Endometrial microvascular endothelial cells (primary cell): ENCODE data around the gene TBC1D24. TPM values are rescaled to one million over a fixed set of nuclear protein-coding genes. Genes with fewer than 3 reads are reported as not detected.
"Not testable (repeated sequence)": the region's sequence is repeated elsewhere in the genome, so short reads cannot be mapped to it uniquely, and the experiment has no call there.

Experiments used
- in situ Hi-C: cut with HindIII; loops from 2 replicates; pipeline ENCODE4 v1.10.0; 2017; ENCODE audit warnings: low sequenced_read_pairs, low pct_unique_long_range_greater_than_20kb; ENCODE audit errors: inconsistent ontology term
- total RNA-seq: library from RNA; depleted of rRNA; stranded (reverse); fragments of >200 nt; gene quantifications from one replicate; pipeline ENCODE4 v1.2.3, GENCODE V29; 2015; ENCODE audit errors: inconsistent ontology term

Gene TBC1D24
- total RNA-seq, 1 donor from 2014 or later: 15.1 TPM

DNA sequence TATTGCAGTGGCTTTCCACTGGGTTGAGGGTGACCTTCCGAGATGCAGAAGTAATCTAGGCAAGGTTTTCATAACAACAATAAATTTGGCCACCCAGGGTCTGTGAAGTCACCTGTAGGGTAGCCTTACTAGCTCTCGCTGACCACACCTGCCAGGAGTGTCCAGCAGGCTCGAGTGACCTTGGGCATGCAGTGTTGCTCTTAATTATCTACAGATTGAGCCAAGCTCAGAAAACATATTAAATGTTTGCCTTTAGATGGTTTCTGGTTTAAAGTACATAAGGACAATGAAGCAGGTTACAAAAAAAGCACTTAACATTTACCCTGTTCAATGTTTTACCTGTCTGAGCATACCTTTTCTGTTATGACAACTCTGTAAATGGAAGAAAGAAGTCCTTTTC is 1.8 kb downstream of the TBC1D24 start:
- in situ Hi-C loops: no loop called here

DNA sequence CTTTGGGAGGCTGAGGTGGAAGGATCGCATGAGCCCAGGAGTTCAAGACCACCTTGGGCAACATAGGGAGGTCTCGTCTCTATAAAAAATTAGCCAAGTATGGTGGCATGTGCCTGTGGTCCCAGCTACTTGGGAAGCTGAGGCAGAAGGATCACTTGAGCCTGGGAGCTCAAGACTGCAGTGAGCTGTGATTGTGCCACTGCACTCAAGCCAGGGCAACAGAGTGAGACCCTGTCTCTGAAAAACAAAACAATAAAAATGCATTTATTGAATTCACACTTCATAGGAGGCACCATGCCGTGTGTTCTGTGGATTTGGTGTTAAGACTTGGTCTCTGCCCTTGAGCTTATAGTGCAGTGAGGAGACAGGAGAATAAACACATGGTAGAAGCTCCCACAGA is 2.4 kb downstream of the TBC1D24 start:
- in situ Hi-C loops: no loop called here

DNA sequence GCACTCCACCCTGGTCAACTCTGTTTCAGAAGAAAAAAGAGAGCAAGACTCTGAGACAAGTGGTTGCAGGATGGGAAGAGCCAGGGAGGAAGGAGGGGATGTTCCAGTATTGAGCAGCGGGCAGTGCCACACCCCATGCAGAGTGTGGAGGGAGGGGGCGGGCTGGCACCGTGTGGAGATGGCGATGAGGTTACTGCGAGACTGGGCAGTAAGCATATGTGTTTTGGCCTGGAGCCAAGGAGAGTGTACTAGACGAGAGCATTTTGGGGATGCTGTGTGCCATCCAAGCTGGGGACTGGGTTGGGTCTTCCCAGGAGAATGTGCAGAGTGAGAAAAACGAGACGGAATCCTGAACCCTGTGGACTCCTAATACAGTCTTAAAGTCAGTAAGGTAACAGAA is 3.4 kb downstream of the TBC1D24 start:
- in situ Hi-C loops: no loop called here

DNA sequence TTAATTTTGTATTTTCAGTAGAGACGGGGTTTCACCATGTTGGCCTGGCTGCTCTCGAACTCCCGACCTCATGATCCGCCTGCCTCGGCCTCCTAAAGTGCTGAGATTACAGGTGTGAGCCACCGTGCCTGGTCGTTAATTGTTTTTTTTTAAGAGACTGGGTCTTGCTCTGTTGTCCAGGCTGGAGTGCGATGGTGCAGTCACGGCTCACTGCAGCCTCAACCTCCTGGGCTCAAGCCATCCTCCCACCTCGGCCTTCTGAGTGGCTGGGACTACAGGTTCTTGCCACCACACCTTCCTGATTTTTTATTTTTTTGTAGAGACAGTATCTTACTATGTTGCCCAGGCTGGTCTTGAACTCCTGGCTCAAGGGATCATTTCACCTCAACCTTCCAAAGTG is 5.1 kb downstream of the TBC1D24 start:
- in situ Hi-C loops: not testable (repeated sequence)

DNA sequence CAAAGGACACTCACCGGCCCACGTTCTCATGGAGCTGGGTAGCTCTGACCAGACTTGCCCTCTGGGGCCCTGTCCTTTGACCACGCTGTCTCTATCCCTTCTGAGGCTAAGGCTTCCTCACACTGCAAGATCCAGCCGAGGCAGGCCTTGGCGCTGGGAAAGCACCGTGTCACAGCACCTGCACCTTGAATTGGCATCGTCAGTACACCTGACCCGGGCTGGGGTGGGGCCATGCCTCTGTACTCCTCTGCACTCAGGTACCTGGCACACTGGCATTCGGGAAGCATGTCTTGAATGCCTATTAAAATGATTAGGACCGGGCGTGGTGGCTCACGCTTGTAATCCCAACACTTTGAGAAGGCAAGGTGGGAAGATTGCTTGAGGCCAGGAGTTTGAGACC is 6.0 kb downstream of the TBC1D24 start:
- in situ Hi-C loops: no loop called here

DNA sequence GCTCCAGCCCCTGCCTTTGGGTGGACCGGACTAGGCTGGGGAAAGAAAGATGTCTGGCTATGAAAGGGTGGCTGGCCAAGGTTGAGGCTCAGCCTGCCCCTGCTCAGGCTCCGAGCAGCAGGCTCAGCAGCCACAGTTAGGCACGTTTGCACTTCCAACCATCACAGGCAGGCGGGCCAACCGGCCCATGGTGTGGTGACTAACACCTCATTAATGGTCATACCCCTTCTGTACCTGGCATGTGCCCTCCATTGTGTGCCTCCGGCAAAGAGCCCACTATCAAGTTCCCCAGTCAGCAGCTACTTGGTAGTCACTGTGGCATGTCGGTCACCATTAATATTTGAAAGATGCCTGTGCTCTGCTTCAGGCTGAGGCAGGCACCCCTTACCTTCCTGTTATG is 6.7 kb downstream of the TBC1D24 start:
- in situ Hi-C loops: no loop called here

DNA sequence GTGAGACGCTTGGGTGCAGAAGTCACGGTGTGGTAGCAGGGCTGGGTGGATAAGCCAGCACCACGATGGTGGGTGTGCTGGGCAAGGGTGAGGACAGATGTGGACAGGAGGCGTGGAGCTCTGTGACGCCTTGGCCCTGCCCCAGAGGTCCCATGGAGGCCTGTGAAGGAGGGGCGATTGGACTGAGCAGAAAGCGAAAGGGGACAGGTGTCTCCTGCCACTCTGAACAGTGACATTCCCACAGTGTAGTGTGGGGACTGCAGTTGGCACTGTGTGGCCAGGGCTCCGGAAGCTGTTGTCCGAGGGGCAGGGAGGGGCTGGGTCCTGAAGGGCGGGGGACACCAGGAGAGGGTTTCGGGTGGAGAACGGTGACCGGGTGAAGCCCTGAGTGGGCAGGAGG is 7.3 kb downstream of the TBC1D24 start:
- in situ Hi-C loops: no loop called here

DNA sequence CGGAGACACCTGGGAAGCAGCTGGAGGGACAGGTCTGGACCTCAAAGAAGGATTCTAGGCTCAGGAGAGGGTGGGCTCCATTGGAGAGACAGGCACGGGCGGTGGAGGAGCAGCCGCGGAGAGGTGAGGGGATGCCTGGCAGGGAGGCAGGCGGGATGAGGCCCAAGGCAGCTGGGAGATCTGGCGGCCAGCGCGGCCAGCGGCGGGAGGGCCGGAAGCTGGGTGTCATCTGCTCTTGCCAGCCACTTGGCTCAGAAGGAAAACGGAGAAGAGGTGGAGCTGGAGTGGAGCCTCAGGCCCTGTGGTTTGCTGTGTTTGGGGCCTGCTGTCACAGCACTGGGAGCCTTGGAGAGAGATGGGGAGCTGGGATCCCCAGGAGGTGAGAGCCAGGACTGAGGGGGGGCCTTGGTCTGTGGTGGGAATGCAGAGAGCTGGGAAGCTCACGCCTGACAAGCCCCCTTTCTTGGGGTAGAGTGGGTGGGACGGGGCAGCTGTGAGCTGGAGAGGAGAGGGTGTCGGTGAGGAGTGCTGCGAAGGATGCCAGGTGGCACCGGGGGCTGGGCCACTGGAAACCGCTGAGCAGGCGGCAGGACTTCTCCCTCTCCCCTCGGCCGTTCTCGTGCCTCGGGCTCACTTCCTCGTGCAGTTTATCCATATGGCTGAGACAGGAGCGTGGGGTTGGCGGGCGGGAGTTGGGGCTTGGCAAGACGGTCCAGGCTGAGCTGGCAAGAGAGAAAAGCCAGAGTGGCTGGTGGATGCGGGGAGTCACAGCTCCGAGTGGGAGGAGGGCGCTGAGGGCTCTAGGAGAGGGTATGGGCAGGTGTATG is 8.0 kb downstream of the TBC1D24 start:
- in situ Hi-C loops: no loop called here

DNA sequence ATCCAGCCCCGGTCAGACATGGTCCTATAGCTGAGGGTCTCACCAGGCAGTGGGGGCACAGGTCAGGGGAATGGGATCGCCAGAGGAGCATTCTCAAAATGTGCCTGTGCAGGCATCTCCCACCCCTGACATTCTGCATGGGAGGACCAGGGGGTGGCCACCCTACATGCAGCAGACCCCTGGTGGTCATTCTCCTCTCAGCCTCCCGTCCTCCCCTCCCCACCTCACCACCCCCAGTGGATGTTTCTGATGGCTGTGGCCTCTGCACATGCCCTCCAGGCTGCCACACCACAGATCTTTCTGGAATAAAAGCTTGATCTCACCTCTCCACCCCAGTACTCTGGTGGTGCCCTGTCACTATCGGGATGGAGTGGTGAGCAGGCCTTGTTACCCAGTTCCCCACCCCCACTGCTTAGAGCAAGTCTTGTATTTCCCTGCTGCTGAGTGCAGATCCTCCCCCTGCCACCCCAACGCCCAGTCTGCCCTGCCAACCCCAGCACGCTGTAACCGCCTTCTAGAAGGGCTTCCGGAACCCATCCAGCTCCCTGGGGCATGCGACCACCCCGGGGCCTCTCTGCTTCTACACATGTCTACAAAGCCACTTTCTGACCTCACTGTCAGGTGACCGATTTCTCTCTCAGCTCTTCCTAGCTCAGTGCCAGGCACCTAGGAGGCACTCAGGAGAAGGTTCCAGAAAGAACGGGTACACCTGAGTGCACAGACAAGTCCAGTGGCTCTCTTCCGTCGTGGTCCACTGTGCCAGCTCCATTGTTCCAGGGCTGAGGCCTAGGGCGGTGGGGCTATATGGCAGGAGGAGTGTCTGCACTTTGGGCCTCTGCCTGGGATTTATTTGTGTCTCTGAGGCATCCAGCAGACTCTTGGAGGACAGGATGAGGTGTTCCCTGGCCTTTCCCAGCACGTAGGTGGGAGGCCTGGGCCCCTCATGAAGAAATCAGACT is 9.3 kb downstream of the TBC1D24 start:
- in situ Hi-C loops: no loop called here

DNA sequence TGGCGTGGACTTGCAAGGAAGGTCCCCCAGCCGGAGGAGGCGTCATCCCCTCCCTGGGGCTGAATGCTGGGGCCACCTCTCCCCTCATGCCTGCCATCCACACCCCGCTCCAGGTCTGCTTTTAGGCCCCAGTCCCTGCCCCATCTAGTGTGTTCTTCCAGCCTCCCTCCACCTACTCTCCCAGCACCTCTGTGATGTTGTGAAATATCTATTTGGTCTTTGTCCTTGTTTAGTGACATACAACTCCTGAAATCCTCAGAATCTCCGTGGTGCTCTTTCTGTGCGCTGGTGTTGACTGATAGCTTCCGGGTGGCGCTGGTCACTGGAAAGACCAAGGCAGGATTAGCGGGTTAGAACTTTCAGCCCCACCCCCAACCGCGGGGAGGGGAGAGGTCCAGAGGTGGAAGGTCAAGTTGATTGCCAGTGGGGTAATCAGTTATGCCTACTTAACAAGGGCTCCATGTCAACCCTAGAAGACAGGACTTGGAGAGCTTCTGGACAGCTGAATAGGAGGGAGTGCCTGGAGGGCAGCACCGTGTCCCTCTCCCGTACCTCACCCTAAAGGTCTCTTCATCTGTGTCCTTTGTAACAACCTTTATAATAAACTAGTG is 10.1 kb downstream of the TBC1D24 start:
- in situ Hi-C loops: no loop called here

DNA sequence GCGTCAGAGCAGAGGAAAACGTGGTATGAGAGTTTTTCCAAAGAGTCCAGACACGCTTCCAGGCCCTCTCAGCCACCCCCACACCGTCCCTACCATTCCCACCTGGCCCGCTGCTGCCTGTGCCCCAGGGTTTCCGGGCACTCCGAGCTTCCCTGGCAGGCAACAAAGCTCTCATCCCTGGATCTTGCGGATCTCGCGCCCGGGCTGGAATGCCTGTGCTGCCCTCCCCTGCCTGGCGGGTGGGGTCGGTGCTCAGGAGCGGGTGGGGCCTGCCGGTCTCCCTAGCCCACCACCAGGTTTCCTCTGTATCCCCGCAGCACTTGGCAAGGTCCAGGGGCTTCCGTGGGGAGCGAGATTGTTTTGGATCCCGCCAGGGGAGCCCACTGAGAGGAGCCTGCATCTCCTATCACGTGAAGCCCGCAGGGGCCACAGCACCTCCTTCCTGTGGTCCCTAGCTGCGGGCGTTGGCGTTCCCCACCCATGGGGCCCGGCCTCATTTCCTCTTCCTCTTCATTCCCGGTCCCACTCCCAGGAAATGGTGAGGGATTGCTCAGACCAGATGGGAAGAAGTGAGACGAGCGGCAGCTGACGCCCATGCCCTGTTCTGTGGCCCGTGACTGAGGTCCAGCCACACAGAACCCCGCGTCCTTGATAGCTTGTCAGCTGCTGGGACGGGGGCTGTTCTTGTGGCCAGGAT is 11.0 kb downstream of the TBC1D24 start:
- in situ Hi-C loops: no loop called here

DNA sequence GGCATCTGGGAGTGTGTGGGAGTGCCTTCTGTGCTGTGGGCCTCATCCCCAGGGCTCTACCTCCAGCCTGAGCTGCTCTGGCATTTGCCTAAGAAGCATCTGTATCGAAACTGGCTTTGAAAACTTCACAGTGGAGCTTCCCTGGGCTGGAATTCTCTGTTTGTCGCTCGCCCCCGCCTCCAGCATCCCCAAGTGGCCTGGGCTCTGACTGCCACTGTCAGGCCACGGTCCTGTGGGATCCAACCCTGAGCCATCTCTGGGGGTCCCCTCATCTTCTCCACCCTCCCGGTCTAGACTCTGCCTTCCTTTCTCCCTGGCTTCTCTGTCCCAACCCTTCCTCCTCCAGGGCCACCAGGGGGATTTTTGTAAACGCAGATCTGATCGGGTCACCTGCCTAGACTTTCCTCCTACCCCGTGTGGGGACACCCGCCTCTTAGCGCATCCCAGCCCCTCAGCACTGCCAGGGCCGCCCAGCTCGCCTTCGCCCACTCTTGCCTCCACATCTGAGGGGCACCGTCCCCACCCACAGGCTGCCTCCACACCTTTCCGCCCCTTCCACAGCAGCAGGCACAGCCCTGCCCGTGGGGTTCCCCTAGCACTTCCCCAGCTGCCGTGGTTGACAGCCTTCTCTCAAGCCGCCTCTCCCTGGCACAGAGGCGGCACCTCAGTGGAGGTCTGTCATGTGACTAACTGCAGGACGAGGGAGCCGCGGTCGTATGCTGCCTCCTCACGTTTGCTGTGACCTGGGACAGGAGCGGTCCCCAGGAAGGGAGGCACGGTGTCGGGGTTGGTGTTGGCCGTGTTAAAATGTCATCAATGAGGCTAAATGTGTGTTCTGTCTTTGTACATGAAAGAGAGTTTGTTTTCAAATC is 12.0 kb downstream of the TBC1D24 start:
- in situ Hi-C loops: no loop called here

DNA sequence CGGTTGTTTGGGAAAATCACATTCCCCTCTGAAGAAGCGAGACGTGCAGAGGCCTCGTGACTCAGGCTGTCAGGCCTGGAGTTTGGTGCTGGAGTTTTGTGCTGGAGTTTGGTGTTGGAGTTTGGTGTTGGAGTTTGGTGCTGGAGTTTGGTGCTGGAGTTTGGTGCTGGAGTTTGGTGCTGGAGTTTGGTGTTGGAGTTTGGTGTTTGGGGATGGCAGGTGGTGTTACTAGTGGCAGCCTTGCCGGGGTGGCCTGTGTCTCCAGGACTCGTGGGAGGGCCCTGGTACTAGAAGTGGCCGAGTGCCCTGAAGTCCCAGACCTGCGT is 12.6 kb downstream of the TBC1D24 start:
- in situ Hi-C loops: no loop called here

DNA sequence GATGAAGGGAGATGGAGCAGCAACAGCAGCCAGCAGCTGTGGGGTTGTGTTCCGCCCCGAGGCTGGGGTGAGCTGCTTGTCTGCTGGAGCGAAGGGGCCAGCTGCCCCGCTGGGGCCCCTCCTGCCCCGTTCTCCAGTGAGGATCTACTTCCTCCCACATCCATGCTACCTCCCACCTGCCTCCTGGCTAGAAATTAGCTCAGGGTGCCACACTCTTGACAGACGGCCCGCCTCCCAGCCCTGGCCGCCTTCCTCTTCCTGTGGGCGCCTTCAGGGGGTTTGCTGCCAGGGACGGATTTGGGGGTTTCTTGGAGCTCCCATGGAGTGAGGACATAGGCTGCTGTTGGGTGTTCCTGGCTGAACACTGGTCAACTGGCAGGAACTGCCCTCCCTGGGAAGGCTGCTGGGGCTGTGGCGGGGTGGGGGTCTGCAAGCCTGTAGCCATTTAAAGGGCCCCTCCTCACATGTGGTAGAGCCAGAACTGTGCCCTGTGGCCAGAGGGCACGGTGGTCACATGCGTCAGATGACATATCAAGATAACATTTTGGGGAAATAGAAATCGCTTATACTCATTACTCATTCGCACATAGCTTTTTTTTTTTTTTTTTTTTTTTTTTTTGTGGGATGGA is 13.1 kb downstream of the TBC1D24 start:
- in situ Hi-C loops: no loop called here

DNA sequence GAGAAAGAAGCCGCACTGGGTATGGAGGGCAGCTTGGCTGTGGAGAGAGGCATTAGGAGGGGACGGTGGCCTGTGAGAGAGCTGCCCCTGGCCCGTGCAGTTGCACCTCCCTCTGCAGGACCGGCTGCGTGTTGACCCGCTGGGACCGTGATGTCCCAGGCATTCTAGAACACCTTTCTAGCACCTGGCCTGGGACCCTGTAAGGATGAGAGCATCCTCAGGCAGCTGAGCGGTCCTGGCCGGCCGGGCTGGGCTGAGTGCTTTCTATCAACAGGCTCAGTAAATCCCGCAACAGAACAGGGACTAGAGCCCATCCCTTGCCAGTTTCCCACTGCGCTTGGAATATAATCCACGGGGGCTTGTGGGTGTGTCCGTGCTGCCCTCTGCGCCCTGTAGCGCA is 14.7 kb downstream of the TBC1D24 start:
- in situ Hi-C loops: no loop called here

DNA sequence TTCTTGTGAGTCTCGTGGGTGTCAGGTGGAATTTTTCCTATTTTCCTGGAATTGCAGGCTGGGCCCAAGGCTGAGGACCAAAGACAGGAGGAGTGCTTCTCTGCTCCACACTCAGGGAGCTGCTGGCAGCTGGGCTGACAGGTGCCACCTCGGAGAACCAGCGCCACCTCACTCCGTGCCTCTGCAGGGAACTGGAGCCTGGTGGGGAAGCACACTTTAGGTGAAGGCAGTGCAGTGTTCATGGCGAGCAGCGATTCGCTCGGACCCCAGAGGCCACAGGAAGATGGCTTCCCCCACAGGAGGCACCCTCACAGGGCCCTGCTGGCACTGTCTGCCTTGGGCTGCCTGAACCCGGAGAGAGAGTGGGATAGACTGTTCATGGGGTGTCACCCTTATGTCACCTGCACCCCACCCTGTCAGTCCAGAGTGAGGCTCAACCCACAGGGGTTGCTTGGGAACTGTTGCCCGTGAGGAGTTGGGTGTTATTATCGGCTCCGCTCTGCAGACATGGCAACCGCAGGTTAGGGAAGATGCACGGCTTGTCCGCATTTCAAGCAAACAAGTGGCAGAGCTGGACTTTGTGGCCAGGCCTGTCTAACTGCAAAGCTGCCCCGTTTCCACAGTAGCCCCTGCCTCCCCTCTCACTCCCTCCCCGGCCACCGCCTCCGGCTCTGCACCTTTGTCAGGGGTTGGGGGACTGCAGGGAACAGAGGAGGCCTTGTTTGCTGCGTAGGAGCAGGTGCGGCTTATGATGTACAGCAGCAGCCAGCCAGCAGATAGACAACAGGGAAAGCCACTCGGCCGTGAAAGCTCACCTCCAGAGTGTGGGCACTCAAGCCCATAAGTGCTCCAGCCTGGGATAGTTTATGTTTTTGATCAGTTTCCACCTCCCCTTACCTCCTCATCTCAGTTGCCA is 15.5 kb downstream of the TBC1D24 start:
- in situ Hi-C loops: no loop called here

DNA sequence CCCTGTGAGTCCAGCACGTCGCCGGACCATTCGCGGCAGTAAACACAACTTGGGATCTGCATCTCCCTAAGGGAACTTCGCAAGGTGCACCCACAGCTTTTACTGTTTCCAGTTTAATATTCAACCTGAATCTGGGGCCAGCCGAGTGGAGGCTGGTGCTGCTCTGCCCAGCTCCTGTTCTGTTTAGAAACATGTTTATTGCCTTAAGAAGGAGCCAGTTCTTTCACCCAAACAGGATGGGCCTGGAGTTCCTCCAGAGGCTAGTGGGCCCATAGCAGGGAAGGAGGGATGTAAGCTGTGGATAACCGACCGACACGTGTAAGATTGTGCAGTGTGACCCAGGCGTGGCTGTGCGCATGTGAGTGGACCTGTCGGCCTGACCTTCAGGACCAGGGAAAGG is 17.4 kb downstream of the TBC1D24 start:
- in situ Hi-C loops: no loop called here
